GM19324 (cell line): ENCODE data around the gene ERBB2.
"Not testable (repeated sequence)": the region's sequence is repeated elsewhere in the genome, so short reads cannot be mapped to it uniquely, and the experiment has no call there.

Source experiments
- ATAC-seq: cut with Tn5 transposase; IDR thresholded peaks from one replicate; pipeline ENCODE4 v1.9.1; 2021; ENCODE audit warnings: mild to moderate bottlenecking, moderate library complexity; ENCODE audit not compliant: unreplicated experiment, low FRiP score

Gene ERBB2

DNA sequence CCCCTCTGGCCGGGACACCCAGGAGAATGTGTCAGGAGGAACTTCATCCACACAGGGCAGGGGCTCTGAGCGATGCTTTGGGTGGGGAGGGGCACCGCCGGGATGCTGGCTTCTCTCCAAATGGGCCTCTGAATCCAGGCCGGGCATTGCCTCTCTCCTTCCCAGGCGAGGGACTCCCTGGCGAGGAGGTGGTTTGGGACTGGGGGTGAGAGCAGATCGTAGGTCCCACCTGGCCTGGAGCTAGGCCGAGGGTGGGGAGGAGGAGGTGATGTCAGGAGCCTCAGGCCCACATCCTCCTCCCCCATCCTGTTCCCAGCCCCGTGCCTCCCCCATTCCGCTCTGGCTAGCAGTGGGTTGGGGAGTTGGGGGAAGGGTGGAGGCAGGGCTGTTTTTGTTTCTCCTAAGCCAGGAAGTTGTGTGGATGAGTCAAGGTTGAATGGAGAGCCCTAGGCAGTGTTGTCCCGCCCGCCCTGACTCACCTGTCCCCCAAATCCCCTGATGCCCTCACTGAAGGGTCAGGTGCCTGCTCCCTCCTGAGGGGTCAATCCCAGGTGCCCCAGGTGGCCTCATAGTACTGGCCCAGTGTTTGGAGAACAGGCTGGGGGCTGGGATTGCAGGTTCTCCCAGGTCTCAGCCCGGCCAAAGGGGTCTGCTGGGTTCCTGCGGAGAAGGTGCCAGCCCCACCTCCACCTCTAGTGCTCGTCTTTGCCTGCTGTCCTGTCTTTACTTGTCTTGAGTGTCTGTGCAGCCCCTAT is 40.7 kb downstream of the ERBB2 start:
- no peak for ATAC-seq

DNA sequence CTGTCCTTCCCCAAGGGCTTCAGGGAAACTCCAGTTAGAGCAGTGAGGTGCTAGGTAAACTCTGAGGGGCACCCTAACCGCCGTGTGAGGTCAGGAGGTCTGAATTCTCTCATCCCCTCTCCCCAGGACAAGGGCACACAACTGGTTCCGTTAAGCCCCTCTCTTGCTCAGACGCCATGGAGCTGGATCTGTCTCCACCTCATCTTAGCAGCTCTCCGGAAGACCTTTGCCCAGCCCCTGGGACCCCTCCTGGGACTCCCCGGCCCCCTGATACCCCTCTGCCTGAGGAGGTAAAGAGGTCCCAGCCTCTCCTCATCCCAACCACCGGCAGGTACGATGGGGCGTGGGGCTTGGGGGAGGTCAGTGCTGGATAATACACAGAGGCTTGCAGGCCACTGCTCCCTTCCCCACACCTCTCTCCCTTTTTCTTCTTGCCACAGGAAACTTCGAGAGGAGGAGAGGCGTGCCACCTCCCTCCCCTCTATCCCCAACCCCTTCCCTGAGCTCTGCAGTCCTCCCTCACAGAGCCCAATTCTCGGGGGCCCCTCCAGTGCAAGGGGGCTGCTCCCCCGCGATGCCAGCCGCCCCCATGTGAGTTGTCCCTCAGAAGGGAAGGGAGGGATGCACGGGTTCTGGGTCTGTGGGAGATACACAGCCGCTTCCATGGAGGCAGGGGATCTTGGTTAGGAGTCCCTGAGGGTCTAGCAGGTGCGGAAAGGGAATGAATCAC is 42.4 kb downstream of the ERBB2 start:
- no peak for ATAC-seq

DNA sequence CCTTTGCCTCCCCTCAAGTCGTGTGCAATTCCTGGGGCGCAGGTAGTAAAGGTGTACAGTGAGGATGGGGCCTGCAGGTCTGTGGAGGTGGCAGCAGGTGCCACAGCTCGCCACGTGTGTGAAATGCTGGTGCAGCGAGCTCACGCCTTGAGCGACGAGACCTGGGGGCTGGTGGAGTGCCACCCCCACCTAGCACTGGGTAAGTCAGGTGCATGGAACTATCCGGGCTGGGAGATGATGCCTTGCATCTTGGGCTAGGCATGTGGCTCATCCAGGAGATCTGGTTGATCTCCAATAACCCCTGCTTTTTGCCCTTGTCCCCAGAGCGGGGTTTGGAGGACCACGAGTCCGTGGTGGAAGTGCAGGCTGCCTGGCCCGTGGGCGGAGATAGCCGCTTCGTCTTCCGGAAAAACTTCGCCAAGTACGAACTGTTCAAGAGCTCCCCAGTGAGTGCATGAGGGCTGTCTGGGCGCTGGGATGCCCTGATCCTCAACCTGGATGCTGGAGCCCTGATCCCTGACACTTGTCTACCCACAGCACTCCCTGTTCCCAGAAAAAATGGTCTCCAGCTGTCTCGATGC is 43.1 kb downstream of the ERBB2 start:
- no peak for ATAC-seq

DNA sequence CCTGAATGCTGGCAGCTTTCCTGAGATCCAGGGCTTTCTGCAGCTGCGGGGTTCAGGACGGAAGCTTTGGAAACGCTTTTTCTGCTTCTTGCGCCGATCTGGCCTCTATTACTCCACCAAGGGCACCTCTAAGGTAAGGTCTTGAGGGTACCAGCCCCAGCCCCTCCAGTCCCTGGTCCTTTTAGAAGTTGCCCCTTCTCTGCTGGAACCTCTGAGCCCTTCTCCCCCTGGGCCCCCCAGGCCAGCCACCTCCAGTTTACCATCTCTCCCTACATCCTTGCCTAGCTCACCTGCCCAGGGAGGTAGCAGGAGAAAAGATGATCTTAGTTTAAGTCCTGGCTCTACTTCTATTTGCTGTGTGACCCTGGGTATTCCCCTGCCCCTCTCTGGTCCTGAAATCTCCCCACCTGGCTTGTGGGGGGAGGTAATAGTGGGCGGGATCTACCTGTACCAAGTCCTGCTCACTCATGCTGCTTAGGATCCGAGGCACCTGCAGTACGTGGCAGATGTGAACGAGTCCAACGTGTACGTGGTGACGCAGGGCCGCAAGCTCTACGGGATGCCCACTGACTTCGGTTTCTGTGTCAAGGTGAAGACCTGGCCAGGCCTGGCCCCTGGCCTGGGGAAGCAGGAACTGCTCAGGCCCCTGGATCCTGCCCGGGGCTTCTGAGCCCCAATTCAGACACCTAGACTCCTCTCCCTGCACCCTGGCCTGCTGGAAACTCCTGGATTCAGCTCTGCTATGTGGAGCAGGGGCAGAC is 44.4 kb downstream of the ERBB2 start:
- ATAC-seq: no peak

DNA sequence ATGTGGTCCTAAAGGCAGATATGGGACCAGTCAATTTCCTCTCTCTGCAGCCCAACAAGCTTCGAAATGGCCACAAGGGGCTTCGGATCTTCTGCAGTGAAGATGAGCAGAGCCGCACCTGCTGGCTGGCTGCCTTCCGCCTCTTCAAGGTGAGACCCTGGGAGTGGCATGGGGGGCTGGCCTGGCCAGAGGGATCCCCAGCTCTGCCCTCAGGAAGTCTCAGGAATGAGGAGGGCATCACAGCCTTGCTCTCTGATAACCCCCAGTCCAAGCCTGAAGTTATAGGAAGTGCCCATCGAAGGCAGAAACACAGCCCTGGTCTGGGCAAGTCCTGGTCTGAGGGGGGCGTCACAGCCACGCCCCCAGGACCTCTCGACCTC is 45.0 kb downstream of the ERBB2 start:
- ATAC-seq: no peak

DNA sequence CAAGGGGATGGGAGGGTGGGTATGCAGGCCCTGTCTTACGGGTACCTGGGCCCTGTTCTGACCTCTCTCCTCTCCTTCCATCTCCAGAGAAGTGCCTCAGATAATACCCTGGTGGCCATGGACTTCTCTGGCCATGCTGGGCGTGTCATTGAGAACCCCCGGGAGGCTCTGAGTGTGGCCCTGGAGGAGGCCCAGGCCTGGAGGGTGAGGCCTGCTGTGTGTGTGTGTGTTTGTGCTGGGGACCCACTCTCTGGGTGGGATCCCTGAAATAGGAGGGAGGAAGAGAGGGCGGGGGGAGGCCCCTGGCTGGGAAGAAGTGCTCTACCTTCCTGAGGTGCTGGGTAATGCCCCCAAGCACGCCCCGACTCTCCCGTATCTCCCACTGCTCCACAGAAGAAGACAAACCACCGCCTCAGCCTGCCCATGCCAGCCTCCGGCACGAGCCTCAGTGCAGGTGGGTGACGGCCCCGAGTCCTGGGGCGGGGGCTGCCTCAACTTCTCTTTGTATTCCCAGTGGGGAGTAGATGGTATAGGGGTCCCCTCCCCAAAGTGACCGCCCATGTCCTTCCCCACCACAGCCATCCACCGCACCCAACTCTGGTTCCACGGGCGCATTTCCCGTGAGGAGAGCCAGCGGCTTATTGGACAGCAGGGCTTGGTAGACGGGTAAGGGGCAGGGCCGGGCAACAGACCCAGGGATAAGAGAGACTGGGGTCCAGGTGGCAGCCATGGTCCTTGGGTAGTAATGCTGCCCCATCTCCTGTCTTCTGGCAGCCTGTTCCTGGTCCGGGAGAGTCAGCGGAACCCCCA is 45.7 kb downstream of the ERBB2 start:
- no peak for ATAC-seq

DNA sequence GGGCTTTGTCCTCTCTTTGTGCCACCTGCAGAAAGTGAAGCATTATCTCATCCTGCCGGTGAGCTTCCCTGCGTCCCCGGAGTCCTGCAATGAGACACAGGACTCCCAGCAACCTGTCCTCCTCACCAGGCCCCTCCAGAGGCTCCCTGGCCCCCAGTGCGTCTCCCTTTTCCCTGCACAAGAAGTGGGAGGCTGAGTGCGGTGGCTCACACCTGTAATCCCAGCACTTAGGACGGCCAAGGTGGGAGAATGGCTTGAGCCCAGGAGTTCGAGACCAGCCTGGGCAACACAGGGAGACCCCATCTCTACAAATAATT is 46.2 kb downstream of the ERBB2 start:
- ATAC-seq: no peak

DNA sequence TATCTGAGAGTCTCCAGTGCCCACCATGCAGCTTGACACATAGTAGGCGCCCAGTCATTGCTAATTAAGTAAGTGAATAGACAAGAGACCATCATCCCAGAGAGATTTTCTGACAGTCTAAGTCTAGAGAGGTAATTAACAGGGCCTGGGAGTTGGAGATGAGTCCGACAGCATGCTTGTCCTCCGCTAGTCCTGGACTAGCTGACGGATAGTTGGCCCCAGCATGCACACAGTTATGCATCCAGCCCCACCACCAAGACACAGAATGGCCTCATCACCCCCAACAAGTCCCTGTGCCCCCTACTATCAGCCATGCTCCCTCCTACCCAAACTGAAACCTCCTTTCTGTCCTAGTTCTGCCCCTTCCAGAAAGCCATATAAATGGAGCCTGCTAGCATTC is 47.9 kb downstream of the ERBB2 start:
- no peak for ATAC-seq

DNA sequence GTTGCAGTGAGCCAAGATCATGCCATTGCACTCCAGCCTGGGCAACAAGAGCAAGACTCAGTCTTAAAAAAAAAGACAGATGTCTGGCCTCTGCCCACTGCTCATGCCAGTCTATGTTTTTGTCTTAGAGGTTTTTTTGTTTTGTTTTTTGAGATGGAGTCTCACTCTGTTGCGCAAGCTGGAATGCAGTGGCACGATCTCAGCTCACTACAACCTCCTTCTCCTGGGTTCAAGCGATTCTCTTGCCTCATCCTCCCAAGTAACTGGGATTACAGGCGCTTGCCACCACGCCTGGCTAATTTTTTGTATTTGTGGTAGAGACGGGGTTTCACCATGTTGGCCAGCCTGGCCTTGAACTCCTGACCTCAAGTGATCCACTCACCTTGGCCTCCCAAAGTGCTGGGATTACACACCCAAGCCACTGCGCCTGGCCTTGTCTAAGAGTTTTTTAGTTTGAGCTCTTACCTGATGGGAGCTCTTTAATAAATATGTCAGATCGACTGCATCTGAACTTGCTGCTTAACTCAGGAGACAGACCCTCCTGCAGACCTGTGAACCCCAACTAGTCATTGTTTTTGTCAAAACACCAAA is 48.7 kb downstream of the ERBB2 start:
- ATAC-seq: not testable (repeated sequence)

DNA sequence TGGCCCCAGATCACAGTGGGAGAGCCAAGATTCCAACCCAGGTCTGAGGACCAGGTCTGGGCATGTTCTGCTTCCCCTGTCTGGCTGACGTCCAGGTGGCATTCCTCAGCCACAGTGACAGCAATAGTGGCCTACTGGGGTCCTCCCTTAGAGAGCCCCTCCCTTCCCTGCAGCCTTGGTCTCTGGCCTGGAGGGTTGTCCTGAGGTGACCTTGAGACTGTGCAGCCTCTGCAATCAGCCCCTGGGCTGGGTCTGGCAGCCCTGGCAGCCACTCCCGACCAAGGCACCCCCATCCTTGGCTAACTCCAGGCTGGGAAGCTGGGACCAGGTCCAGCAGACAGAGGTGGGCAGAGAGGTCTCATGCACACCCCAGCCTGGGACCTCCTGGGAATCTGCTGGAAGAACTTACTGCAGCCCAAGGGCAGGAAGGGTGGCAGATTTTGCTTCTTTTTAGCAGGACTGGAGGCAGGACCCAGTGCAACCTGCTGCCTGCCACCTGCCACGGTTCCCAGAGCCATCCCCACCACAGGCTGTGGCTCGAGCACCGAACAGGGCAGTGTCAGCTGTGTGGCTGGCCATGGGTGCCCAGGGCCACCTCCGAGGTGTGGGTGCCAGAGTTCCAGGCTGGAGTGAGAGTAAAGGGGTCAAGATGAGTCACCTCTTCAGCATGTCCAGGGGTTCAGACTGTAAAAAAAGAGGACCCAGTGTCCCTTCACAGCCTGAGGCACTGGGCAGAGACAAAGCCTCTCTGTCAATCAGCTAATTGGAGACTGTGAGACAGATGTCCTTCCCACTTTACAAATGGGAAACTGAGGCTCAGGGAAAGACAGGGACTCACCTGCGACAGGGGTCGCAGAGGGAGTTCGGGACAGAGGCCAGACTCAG is 50.5 kb downstream of the ERBB2 start:
- no peak for ATAC-seq

DNA sequence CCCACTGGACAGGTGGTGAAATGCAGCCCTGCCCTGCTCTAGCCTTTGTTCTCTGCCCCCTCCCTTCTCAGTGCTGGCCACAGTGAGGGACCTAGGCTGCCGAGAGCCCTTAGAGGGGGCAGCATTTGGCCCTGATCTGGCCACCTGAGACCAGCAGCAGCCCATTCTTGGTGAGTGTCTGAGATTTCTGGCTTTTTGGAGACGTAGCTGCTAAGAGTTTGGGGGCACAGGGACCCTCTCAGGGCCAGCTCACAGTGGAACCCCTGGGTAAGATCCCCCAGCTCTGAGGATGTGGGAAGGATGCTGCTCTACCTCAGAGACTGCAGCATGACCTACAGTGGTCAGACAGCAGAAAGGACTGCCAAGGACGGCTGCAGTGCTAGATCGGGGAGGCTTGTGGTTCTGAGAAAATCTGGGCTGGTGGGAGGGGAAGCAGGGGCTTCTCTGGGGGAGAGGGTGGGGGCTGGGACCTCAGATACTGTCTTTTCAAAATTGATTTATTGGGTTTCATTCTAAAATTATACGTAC is 51.2 kb downstream of the ERBB2 start:
- no peak for ATAC-seq

DNA sequence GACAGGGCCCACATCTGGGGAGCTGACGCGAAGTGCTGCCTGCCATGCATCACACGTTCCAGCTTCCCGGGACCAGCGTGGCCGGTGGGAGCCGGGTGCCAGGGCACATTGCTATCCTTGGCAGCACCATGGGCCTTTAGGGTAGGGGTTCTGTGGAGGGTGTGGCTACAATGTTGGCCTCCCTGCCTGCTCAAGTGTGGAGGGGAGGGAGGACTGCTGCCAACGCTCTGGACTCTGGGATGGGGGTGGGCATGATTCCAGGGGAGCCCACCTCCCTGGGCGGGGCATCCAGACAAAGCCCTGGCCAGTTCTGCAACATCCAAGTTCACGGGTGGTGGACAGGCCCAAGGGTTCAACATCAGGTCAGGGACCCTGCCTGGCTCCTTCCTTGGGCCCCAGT is 51.8 kb downstream of the ERBB2 start:
- ATAC-seq: no peak

DNA sequence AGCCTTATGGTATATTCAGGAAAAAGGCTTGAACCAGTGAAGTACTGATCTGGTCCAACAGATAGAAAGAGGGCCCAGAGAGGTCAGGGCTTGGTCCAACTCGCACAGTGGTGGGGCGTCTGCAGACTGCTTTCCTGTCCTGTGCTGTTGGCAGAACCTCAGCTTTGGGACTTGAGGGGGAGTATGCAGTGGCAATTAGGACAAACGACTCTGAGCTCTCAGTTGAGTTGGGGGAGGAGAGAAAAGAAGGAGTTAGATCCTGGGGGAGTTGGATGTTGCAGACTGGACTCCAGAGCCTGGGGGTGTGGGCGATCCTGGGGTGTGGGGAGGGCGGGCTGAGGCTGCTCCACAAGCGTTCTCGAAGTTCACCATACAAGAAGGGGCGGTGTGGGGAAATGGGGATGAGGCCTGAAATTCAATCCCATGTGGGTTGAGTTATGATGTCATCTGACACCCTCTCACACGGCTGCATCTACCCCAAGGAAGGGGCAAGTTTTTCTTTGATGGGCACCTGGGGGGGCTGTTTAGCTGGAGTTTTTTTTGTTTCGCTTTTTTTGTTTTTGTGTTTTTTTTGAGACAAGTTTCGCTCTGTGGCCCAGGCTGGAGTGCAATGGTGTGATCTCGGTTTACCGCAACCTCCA is 52.5 kb downstream of the ERBB2 start:
- no peak for ATAC-seq

DNA sequence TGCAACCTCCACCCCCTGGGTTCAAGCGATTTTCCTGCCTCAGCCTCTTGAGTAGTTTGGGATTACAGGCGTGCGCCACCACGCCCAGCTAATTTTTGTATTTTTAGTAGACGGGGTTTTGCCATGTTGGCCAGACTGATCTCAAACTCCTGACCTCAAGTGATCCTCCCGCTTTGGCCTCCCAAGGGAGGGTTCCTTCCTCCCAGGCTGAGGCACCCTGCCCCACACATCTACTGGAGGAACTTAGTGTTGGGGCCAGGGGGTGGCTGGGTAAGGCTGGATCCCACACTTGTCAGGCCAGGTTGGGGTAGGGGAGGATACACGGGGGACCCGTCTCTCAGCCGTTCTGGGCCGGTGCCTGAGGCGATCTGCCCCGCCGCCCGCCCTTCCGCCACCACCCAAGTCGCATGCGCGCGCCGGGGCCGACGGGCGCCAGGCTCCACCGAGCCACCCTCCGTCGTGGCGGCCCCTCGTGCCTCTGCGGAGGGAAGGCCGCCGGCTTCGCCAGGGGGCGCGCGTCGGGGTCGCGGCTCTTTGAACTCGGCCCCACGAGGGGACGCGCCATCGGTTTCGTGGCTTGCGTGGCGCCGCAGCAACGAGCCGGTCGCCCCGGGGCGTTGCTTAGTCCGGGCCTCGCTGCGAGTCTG is 53.8 kb downstream of the ERBB2 start:
- ATAC-seq: peak; percentile 34

DNA sequence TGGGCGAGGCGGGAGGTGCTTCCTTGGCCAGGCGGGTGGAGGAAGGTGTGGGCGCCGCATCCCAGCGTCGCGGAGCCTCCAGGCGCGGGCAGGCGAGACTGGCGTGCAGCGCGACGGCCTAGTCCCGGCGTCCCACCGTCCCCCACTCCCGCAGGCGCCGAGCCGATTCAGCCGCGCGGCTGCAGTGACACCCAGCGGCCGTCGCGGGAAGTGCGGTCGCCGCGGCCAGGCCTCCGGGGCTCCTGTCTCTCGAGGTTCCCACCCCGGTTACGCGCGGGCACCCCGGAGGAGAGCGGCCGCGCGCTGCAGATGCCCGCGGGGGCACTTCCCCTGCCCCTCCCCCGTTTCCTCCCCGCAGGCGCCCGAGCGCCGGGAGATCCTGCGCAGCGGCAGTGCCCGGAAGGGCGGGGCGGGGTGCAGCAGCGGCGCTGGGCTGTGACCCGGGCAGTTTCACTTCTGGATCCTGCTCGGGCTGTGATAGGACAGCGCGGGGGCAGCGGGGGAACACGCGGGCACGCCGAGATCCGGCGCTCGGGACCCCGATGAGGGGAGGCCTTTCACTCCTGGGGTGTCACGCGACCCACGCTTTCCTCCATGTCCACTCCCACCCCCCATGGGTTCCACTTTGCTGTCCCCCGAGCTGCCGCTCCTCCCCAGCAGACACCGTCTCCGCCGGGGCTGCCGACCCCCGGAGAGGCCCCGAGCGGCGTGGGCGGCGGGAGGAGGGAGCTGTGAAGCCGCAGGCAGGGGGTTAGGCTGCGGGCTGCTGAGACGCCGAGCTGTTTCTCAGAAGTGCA is 54.5 kb downstream of the ERBB2 start:
- ATAC-seq: peak; percentile 73

DNA sequence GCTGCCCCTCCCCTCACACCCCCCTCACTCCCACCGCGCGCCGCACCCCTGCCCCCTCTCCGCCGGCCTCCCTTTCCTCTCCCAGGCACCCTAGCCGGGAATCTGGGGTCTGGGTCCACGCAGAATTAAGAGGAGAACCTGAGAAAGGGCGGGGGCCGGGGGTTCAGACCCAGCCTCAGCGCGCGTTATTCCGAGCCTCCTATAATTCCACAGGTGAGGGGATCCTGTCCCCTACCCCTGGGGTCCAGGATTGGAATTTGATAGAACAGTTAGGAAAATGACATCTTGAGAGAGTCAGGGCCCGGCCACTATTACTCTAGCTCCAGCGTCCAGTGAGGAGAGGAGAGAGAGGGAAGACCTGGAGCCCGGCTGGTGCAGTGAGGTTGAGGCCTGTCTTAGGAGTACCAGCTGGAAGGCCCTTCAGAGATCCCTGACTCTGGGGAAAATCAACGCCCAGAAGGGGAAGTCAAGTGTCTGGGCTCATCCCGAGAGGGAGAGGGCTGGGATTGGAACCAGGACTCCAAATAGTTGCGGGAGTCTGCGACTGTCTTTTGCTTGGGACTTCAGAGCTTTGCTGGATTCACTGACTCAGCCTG is 55.2 kb downstream of the ERBB2 start:
- ATAC-seq: no peak
